Skin epidermis (tissue), 12 donors: ENCODE measurements around the gene RELL2.

Source experiments
- H3K27ac ChIP-seq, 21 experiments: fragments of 200-600 bp; sonication (generic) in 11 of 21; one replicate each; pipeline ENCODE4 v1.5.0; 2020; ENCODE audit warnings: mild to moderate bottlenecking in 3 of 21, inconsistent platforms in 2 of 21, moderate library complexity in 2 of 21
- H3K4me3 ChIP-seq, 7 experiments: fragments of 200-600 bp; sonication (generic) in 2 of 7; one replicate each; pipeline ENCODE4 v1.5.0; 2020; ENCODE audit warnings: inconsistent platforms in 2 of 7, mild to moderate bottlenecking in 2 of 7, moderate library complexity in 1 of 7

RELL2 gene

DNA sequence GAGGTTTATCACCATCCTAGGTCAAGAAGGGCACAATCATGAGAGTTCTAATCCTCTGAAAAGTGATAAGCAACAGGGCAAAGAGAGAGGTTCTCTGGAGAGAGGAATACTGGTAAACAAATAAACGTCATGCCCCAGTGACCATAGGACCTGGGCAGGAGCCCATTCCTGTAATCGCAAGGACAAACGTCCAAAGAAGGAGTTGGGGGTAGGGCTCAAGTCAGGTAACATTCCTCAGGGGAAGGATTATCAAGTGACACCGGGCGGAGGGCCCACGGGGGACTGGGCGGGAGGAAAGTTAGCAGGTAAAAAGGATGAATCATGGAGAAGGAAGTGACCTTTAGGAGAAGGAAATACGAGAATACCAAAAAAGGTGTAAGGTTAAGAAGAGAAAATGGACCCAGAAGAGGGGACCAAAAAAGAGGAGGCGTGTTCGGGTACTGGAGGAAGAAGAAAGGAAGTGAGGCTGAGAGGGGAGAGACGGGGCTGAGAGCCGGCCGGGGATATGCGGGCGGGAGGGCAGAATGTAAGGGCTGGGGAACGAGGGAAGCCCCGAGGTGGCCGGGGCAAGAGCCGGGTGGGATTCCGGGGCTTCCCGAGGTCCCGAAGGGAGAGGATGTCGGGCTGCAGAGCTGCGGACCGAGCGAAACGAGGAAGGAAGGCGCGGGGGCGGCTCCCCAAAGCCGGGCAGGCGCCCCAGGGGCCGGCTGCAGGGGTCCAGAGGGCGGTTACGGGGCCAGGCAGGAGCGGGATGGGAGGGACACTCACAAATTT is 18.6 kb upstream of the RELL2 start:
- H3K27ac ChIP-seq = peak overlapping the region; percentile 81 to 100 (median 97)
- peak overlapping the region; percentile 70 to 98 (median 95) for H3K4me3 ChIP-seq

DNA sequence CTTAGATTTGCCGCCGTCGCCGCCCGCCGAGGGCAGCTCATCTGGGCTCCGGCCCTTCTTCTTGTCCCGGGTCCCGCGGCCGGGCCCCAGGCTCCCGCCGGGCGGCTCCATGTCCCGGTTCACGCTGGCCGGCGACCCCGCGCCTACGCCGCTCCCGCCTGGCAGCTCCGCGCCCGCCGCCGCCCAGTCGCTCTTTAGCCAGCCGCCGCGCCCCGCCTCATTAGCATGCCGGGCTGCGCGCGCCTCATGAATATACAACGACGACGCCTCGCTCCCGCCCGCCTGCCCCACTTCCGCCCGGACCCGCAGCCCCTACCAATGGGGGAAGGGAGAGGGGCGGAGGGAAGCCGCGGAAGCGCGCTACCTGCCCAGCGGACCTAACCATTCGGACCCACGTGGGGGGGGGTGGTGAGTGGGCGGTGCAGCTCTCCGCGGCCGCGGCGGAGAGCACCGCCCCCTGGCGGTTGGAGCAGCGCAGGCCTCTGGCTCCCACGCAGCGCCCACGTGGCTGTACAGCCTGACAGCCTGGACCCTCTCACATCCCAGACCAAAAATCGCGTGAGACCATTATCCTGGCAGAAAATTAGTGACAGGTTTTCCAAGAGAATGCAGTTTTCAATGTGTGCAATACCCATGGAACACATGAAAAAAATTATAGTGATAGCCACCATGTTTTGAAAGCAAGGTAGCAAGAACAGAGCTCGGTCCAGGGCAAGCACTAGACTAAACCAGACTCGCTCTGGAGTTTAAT is 17.8 kb upstream of the RELL2 start, which contains the start of gene DIAPH1:
Gene DIAPH1, minus strand, starts transcription at position 197 of the 751 bp plus-strand sequence. Its CDS starts 86 bp downstream, at position 111.
- Histone ChIP-seq H3K27ac (peak within 1 kb of the TSS; percentile 81 to 100 (median 97)), H3K4me3 (peak within 1 kb of the TSS; percentile 70 to 98 (median 95))

DNA sequence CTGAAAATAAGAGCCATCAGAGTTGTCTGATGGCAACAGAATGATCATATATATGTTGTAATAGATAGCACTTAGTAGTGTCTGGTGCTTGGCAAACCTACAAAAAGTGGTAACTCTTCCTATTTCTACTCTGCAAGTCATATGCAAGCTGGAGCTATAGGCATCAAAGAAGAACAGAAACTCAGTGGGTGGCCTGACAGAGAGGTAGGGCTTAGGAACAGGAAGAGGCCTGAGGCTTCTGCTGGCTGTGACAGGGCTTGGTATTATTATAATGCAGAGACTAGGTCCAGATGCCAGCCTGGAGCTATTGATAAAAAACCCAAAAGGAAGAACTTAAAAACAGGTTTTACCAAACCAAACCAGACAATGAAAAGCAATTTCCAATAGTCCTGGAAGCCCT is 13.6 kb upstream of the RELL2 start:
- H3K27ac ChIP-seq = peak overlapping the region in 14 of 21 experiments; percentile 10 to 83 (median 65)
- no peak overlapping the region for H3K4me3 ChIP-seq

DNA sequence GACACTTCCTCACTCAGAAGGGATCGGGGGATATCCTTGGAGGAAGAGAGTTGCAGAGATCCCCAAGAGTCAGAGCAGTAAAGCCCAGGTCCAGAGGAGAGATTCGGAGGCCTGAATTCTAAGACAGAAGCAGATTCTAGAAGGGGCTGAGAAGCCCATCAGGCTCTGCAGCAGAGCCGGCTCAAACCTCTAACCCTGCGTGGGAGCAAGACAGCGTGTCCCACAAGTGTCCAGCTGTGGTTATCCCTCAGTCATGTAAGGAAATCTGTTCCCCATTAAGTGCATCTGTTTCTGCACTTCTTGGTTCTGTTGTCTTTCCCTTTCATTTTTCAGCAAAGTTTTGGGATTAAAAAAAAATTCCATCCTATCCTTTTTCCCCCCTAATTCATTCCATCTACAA is 13.2 kb upstream of the RELL2 start:
- peak overlapping the region in 13 of 21 experiments; percentile 0 to 83 (median 66) for H3K27ac ChIP-seq
- H3K4me3 ChIP-seq = no peak overlapping the region

DNA sequence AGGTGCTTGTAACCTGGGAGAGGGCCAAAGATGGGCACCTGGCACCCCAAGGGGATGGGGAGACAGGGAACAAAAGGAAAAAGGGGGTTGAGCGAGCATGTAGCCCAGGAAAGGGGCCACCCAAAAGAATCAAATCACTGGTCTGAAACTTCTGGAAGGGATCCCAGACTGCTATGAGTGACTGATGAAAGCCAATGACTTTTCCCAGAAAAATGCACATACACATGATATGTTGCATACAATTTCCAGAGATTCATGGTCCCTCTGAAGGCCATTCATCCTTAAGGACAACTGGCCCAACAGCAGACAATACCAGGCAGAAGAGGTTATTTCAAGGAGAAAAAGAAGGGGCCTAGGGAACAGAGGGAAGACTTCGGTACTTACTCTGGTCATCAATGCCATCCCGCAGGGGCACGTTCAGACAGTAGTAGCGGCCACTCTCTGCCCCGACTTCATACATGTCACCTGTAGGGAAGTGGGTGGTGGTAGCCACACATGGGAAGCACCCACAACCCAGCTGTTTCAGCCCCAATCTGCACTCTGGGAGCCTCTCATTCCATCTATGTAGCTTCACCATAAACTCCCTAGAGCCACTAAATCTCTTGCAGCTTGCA is 8.5 kb upstream of the RELL2 start:
- Histone ChIP-seq H3K27ac (no peak overlapping the region), H3K4me3 (no peak overlapping the region)

DNA sequence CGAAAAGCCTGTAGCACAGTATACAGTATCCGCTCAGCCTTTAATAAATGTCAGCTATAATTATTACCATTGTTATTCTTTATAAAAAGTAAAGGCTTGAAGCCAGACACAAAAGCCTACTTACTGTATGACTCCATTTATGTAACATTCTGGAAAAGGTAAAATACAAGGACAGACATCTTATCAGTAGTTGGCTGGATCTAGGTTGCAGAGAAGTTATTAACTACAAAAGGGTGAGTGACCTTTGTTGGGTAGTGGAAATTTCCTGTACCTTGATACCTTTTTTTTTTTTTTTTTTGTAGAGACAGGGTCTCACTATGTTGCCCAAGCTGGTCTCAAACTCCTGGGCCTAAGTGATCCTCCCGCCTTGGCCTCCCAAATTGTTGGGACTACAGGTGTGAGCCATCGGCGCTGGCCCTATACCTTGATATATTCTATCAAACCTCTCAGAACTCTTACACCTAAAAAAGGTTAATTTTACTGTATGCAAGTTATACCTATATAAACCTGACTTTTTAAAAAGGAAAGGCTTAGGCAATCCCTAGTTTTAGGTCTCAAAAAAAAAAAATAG is 6.1 kb upstream of the RELL2 start:
- H3K4me3 ChIP-seq = no peak overlapping the region
- H3K27ac ChIP-seq = no peak overlapping the region

DNA sequence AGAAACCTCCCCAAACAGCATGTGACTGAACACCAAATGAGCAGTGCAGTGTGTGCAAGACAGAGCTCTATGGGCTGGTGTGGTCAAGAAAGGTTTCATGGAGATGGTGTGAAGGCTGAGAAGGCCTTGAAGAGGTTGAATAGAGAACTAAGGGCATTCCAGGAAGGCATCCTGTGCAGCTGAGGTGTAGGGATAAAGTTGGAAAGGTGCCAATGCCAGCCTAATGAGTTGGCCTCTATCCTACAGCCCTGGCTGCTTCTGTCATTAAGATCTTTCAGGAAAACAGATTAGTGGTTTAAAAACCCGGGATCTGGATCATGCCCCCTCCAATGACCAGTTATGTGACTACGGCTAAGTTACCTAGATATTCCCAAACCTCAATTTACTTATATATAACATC is 4.1 kb upstream of the RELL2 start:
- Histone ChIP-seq H3K4me3 (no peak overlapping the region), H3K27ac (no peak overlapping the region)

DNA sequence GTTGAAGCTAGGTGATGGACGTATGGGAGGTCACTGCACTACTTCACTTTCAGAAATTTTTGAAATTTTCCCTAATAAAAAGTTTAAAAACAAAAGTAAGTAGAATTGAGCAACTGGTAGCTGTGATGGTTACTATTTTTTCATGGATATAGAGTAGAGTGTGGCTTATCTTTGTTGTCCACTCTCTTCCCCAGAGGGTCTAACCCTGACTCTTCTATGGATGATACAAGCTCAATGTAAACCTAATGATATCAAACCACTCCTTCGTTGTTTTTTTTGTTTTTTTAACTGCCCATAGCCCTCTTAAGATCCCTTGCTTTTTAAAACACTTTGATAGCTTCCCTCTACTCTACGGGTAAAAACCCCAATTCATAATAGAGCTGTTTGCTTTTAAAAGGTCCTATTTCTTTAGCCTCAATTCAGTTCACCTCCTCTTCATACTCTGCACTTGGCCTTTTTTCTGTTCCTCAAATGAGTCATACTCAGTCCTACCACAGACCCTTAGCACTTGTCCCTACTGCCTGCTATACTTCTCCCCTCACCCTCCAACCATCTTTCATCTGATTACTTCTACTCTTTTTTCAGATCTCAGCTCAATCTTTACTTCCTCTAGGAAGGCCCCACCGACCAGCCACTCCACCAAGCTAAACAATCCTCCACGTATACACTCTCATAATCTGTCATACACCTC is 2.8 kb upstream of the RELL2 start:
- no peak overlapping the region for H3K4me3 ChIP-seq
- H3K27ac ChIP-seq = peak overlapping the region in 1 of 21 experiments; percentile 37

DNA sequence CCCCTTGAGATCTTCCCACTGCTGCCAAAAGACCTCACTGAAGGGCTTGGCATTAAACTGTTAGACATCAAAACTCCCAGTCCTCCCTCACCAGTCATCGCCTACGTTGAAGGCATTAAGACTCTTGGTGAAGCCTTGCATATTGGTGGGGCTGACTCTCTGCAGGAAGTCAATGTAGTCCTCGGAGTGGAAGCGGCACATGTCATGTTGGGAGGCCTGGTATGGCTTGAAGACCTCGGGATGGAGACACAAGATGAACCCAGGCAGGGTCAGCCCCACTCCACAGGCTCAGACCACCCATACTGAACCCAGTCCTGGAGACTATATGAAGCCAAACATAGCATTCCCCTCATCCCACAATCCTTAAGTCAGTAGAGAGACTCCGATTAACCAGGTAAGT is 2.1 kb upstream of the RELL2 start:
- Histone ChIP-seq H3K4me3 (no peak overlapping the region), H3K27ac (peak overlapping the region in 2 of 21 experiments; percentile 19 to 37)

DNA sequence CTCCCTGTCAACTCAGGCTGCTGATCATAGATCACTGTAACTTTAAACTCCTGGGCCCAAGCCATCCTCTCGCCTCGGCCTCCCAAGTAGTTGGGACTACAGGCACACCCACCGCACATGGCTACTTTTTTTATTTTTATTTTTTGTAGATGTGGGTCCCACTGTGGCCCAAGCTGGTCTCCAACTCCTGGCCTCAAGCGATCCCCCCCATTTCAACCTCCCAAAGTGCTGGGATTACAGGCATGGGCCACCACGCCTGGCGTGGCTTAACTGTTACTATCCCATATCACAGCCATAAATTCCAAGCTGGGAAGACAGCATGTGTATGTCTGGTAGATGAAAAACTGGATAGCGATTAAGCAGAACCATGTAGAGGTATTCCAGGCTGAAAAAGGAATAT is 1.2 kb upstream of the RELL2 start:
- H3K27ac ChIP-seq = peak overlapping the region in 12 of 21 experiments; percentile 73 to 91 (median 82)
- H3K4me3 ChIP-seq = peak overlapping the region; percentile 52 to 80 (median 74)

DNA sequence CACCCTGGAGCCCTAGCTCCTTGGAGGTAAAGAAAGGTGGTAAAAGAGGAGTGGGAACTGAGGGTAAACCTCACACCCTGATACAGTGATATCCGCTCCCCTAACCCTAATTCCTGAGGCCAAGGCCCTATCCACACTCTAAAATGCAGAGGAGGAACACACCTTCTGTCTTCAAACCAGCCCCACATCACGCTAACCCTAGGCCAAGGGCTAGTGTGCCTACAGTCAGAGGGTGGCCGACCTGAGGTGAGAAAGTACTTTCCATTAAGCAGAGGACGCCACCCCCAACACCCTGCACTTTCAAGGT is 738 bp upstream of the RELL2 start:
- H3K27ac ChIP-seq = peak overlapping the region in 18 of 21 experiments; percentile 70 to 91 (median 84)
- H3K4me3 ChIP-seq = peak overlapping the region; percentile 52 to 80 (median 74)

DNA sequence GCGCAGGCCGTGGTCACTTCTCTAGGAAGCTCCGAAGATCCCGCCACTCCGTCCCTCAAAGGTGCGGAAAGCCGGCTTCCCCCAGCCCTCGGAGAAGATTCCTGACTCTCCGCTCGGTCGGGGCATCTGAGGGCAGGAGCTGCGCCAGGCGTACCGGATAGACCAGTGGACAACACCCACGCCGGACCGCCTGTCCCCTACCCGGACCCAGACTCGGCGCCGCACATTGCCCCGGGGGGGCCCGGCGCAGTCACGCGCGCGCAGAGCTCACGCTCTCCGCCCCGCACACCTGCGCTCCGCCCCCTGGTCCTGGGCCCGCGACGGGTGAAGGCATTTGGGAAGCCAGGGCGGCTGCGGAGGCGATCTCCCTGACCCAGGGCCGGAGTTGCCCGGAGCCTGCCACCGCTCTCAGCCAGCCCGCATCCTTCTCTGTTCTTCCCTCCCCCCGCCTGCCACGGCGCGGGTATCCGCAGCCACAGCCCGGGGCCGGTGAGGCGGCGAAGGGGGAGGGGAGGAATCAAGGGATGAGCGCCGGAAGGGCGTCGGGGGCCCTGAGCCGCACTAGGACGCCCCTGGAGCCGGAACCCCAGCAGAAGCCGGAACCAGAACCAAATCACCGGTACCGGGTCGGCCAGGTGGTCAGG is 448 bp downstream of the RELL2 start:
- peak overlapping the region in 20 of 21 experiments; percentile 23 to 91 (median 81) for H3K27ac ChIP-seq

DNA sequence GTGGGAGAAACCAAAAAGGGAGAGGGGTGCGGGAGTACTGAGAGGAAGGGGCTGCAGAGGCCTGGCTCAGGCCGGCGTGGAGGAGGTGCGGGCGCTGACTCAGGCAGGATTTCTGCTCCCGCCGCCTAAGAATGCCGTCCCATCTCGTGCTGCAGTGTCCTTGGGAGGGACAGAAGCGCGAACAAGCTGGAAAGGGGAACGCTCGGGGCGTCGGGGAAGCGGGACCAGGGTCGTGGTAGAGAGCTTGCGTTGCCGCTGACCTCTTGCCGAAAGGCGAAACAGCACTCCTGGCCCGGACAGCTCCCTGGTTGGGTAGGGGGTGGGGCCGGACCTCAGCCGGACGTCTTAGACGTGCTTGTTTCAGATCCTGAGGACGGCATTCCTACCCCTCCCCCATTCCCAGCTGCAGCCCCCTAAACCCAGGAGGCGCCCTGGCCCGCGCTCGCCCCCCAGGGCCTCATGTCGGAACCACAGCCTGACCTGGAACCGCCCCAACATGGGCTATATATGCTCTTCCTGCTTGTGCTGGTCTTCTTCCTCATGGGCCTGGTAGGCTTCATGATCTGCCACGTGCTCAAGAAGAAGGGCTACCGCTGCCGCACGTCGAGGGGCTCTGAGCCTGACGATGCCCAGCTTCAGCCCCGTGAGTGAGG is 1.1 kb downstream of the RELL2 start:
- H3K27ac ChIP-seq = peak overlapping the region in 16 of 21 experiments; percentile 23 to 91 (median 80)
- peak overlapping the region; percentile 52 to 80 (median 74) for H3K4me3 ChIP-seq

More for the DNA sequence above, 448 bp downstream of the RELL2 start:
- peak overlapping the region; percentile 52 to 80 (median 74) for H3K4me3 ChIP-seq

DNA sequence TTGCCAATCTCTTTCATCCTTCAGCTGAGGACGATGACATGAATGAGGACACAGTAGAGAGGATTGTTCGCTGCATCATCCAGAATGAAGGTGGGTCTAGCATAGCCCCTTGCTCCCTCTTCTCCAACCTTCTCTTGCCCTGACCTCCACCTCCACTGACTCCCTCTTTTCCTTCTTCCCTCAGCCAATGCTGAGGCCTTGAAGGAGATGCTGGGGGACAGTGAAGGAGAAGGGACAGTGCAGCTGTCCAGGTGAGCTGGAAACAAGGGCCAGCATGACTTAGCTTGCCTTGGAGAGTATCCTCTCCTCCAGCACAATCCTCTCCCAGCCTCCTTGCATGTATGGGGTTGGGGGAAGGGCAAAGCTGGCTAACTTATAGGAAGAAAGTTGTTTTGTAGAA is 2.0 kb downstream of the RELL2 start:
- H3K4me3 ChIP-seq = no peak overlapping the region

DNA sequence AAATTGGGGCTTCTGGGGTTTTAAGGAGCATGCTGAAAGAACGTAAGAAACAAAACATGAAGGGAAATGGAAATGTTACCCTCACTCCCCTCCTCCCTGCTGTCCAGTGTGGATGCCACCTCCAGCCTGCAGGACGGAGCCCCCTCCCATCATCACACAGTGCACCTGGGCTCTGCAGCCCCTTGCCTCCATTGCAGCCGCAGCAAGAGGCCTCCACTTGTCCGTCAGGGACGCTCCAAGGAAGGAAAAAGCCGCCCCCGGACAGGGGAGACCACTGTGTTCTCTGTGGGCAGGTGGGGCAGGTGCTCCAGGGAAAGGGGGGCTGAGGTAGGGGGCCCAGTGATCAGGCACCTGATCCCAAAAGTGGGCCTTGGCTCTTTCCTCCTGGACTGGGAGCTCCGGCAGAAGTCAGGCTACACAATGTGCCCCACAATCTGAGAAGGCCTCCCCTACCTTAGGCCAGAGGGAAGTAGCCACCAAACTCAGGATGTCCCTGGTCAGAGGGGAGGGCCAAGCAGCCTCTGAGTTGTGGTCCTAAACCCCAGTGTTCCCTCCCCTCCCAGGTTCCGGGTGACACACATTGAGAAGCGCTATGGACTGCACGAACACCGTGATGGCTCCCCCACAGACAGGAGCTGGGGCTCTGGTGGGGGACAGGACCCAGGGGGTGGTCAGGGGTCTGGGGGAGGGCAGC is 2.7 kb downstream of the RELL2 start:
- no peak overlapping the region for H3K4me3 ChIP-seq

More for the DNA sequence above, 2.0 kb downstream of the RELL2 start:
- peak overlapping the region in 1 of 21 experiments; percentile 88 for H3K27ac ChIP-seq

DNA sequence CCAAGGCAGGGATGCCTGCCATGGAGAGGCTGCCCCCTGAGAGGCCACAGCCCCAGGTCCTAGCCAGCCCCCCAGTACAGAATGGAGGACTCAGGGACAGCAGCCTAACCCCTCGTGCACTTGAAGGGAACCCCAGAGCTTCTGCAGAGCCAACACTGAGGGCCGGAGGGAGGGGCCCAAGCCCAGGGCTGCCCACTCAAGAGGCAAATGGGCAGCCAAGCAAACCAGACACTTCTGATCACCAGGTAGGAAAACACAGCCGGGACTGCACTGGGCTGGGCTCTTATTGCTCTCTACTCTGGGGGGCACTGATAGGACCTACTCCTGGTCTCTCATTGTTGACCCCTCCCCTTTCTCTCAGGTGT is 3.2 kb downstream of the RELL2 start:
- Histone ChIP-seq H3K27ac (no peak overlapping the region), H3K4me3 (no peak overlapping the region)

More for the DNA sequence above, 2.7 kb downstream of the RELL2 start:
- no peak overlapping the region for H3K27ac ChIP-seq

DNA sequence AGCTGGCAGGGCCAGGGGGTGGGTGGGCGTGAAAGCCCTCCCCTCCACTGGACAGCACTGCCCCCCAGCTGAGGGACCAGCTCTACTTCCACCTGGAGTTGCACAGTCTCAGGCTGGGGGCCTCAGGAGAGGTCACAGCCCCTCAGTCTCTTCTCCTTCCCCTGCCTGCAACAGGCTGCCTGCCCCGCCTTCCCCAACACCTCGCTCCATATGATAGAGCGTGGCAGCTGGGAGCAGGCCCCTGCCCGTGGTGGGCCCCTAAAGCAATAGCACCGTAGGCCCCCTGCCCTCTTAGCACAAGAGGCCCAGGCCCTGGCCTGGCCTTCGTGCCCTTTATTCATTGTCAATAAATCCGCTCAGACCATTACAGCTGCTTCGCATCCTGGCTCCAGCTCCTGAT is 3.9 kb downstream of the RELL2 start:
- H3K27ac ChIP-seq = no peak overlapping the region
- H3K4me3 ChIP-seq = no peak overlapping the region
